OCI-LY3 (cell line): ENCODE data around the gene OSCP1.

Experiments
- H2AFZ ChIP-seq: fragments of 200-600, 300-600 bp; shearing (Covaris generic); 2 replicates; pipeline ENCODE4 v1.6.0; 2014; ENCODE audit warnings: antibody characterized with exemption, low read depth, low read length
- H3K27ac ChIP-seq: fragments of 200-600, 300-600 bp; sonication (generic); 2 replicates; pipeline ENCODE4 v1.5.1; 2014; ENCODE audit warnings: mild to moderate bottlenecking, low read length, moderate library complexity, mixed read lengths
- H3K27me3 ChIP-seq: fragments of 200-600, 300-600 bp; sonication (generic); 2 replicates; pipeline ENCODE4 v1.6.1; 2014; ENCODE audit warnings: low read depth, low read length, mixed read lengths
- H3K36me3 ChIP-seq: fragments of 200-600, 300-600 bp; sonication (generic); replicated peaks from 2 replicates; pipeline ENCODE3; 2014; ENCODE audit warnings: low read depth, low read length, mixed read lengths
- H3K4me1 ChIP-seq: fragments of 300-600, 200-600 bp; sonication (generic); 2 replicates; pipeline ENCODE4 v1.6.1; 2014; ENCODE audit warnings: low read length, mixed read lengths
- H3K4me2 ChIP-seq: fragments of 200-600, 300-600 bp; sonication (generic); 2 replicates; pipeline ENCODE4 v1.6.1; 2014; ENCODE audit warnings: low read length, mixed read lengths
- H3K4me3 ChIP-seq: fragments of 300-600, 200-600 bp; sonication (generic); 2 replicates; pipeline ENCODE4 v1.5.1; 2014; ENCODE audit warnings: antibody characterized with exemption, mild to moderate bottlenecking, low read length, moderate library complexity
- H3K79me2 ChIP-seq: fragments of 300-600, 200-600 bp; shearing (Covaris generic); 2 replicates; pipeline ENCODE4 v1.6.1; 2014; ENCODE audit warnings: mild to moderate bottlenecking, low read length, mixed read lengths
- H3K9ac ChIP-seq: fragments of 300-600, 200-600 bp; shearing (Covaris generic); 2 replicates; pipeline ENCODE4 v1.6.0; 2014; ENCODE audit warnings: mild to moderate bottlenecking, low read length, moderate library complexity
- H3K9me3 ChIP-seq: fragments of 200-600, 300-600 bp; shearing (Covaris generic); 2 replicates; pipeline ENCODE4 v1.6.1; 2014; ENCODE audit warnings: low read length, mixed read lengths; ENCODE audit not compliant: insufficient read depth
- H4K20me1 ChIP-seq: fragments of 200-600, 300-600 bp; sonication (generic); 2 replicates; pipeline ENCODE4 v1.6.1; 2016; ENCODE audit warnings: low read length, mixed read lengths; ENCODE audit not compliant: insufficient read depth
- EZH2phosphoT487 ChIP-seq: fragments of 200-600 bp; shearing (Covaris generic); IDR thresholded peaks from 2 replicates; pipeline ENCODE4 v1.6.1; 2018; ENCODE audit warnings: antibody characterized with exemption, mixed run types, low read depth
- TF ChIP-seq, protein P1 (sequence below): fragments of 200-600, 300-600 bp; sonication (generic); IDR thresholded peaks from 2 replicates; pipeline ENCODE4 v1.5.1; 2014; ENCODE audit warnings: antibody characterized with exemption, low read length, low read depth

OSCP1 gene

DNA sequence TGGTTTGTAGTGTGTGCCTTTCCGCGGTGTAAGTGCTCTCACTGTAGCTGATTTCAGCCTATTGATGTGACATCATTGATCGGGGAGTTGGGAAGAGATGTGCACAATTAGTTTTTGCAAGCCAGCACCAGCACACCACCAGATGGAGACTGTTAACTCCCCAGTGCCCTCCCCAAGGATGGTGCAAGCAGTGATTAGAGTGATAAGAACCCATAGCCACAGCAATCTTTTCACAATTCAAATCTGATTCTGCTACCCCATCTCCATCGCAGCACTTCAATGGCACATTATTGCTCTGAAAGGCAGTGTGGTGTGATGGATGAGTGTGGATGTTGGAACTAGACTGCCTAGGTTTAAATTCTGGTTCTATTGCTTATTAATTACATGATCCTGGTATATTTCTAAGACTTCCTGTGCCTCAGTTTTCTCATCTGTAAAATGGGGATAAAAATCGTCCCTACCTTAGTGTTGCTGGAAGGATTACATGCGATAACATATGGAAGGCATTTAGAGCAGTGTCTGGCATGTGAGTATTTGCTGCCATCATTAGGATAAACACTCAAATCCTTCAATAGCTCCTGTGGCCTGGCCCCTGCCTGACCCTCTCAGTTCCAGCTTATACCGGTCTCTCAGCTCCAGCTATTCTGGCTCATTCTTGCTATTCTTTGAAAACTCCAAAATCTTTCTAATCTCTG lies 25.8 kb upstream of the OSCP1 start:
- no peak overlapping the region for H3K27ac ChIP-seq

DNA sequence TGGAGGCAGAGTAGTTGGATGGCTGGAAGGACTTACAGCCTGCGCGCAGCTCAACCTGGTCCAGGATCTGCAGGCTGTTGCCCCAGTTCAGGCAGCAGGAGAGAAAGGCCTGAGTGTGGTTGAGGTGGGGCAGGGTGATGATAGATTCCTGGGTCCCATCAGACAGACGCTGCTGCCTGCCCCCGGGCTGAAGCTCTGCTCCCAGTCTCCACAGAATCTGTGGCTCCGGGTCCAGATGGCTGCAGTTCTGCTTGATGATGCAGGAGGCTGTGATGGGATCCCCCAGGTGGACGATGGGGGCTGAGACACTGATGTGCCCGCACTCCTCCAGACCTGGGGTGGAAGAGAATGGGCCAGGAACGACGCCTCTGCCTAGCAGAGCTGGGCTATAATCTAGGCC lies 25.1 kb upstream of the OSCP1 start:
- H3K27me3 ChIP-seq = 0 out of 2 replicates have a peak, but pooled peaks cover 4% of the 10 kb centered on the region
- H3K9me3 ChIP-seq = no peaks in the 10 kb centered on the region
- TF ChIP-seq, protein P1, sequence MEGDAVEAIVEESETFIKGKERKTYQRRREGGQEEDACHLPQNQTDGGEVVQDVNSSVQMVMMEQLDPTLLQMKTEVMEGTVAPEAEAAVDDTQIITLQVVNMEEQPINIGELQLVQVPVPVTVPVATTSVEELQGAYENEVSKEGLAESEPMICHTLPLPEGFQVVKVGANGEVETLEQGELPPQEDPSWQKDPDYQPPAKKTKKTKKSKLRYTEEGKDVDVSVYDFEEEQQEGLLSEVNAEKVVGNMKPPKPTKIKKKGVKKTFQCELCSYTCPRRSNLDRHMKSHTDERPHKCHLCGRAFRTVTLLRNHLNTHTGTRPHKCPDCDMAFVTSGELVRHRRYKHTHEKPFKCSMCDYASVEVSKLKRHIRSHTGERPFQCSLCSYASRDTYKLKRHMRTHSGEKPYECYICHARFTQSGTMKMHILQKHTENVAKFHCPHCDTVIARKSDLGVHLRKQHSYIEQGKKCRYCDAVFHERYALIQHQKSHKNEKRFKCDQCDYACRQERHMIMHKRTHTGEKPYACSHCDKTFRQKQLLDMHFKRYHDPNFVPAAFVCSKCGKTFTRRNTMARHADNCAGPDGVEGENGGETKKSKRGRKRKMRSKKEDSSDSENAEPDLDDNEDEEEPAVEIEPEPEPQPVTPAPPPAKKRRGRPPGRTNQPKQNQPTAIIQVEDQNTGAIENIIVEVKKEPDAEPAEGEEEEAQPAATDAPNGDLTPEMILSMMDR = no peak
- no peak for TF ChIP-seq EZH2phosphoT487
- no peaks in the 10 kb centered on the region for H3K36me3 ChIP-seq
- no peak overlapping the region for H3K4me3 ChIP-seq
- no peak overlapping the region for H3K9ac ChIP-seq
- peaks cover 14% of the 10 kb centered on the region for H3K4me1 ChIP-seq
- H3K27ac ChIP-seq = no peak overlapping the region
- no peak overlapping the region for H3K4me2 ChIP-seq
- H3K79me2 ChIP-seq = no peaks in the 10 kb centered on the region
- H4K20me1 ChIP-seq = no peaks in the 10 kb centered on the region
- H2AFZ ChIP-seq = no peak overlapping the region

More for the DNA sequence above, 25.8 kb upstream of the OSCP1 start:
- Histone ChIP-seq H3K27me3 (0 out of 2 replicates have a peak, but pooled peaks cover 4% of the 10 kb centered on the region), H3K4me1 (peaks cover 14% of the 10 kb centered on the region), H3K9ac (no peak overlapping the region), H3K4me3 (no peak overlapping the region), H3K79me2 (no peaks in the 10 kb centered on the region), H2AFZ (no peak overlapping the region), H3K9me3 (no peaks in the 10 kb centered on the region), H3K4me2 (no peak overlapping the region), H3K36me3 (no peaks in the 10 kb centered on the region), H4K20me1 (no peaks in the 10 kb centered on the region)
- TF ChIP-seq, protein P1 = no peak
- no peak for TF ChIP-seq EZH2phosphoT487

DNA sequence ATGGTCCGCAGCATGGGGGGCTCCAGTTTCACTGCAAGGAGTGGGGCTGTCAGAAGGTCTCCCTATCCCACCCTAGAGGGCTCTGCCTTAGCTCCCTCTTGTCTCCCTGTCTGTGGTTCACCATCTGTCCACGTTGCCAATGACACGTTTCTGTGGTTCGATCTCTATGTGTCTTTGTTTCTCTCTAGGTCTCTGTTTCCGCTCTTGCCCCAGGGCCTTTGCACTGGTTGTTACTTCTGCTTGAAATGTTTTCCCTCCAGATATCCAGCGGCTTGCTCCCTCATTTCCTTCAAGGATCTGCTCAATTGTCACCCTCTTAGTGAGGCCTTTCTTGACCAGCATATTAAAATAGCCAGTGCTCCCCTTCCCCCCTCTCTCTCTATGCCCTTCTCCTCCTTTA lies 22.4 kb upstream of the OSCP1 start:
- no peak overlapping the region for H3K27ac ChIP-seq
- no peak overlapping the region for H3K9ac ChIP-seq
- H2AFZ ChIP-seq = no peak overlapping the region
- H3K9me3 ChIP-seq = no peaks in the 10 kb centered on the region
- H3K79me2 ChIP-seq = no peaks in the 10 kb centered on the region
- TF ChIP-seq, protein P1 = no peak
- TF ChIP-seq EZH2phosphoT487 = no peak
- H3K36me3 ChIP-seq = no peaks in the 10 kb centered on the region
- peaks cover 14% of the 10 kb centered on the region for H3K4me1 ChIP-seq
- no peaks in the 10 kb centered on the region for H4K20me1 ChIP-seq
- H3K4me2 ChIP-seq = no peak overlapping the region
- H3K4me3 ChIP-seq = no peak overlapping the region
- no peaks in the 10 kb centered on the region for H3K27me3 ChIP-seq

DNA sequence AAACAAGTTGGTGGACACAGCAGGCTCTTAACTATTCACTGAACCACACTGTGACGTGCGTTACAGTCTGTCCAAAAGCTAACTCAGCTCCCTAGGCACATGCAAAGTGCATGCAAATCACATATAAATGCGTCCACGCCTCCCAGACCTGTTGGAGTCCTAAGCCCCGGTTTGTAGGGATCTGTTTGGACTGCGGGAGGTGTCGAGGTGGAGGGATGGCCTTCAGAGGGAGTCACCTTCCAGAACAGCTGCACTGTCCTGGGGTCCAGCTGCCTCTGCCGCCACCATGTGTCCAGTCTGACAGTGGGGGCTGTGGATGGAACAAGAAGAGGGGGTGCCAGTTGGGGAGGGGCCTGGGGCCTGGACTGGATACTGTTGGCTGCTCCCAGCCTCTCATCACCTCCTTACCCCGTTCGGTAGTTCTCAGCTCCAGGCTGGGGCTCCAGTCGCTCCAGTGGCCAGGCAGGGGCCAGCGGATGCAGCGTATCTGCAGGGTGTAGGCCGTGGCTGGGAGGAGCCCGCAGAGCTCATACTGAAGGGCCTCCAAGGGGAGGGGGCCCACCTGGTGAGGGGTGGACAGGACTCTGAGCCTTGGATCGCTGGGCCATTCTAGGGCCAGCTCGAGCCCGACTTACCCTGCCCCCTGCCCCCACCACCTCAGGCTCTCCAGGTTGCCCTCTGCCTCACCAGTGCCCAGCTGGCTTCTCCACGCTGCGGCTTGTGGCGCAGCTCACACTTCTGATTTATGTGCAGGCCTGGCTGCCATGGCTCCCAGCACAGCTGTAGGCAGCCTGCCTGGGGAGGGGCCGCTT lies 21.8 kb upstream of the OSCP1 start:
- Histone ChIP-seq H2AFZ (no peak overlapping the region), H3K4me3 (no peak overlapping the region), H3K4me1 (peaks cover 14% of the 10 kb centered on the region), H3K27ac (no peak overlapping the region), H3K9ac (no peak overlapping the region), H3K4me2 (no peak overlapping the region), H4K20me1 (no peaks in the 10 kb centered on the region), H3K27me3 (no peaks in the 10 kb centered on the region), H3K36me3 (no peaks in the 10 kb centered on the region), H3K9me3 (no peaks in the 10 kb centered on the region), H3K79me2 (no peaks in the 10 kb centered on the region)
- TF ChIP-seq EZH2phosphoT487 = no peak
- TF ChIP-seq, protein P1 = no peak
